ENCODE measurements around the gene GJA9. TPM values are rescaled to one million over a fixed set of nuclear protein-coding genes. Genes with fewer than 3 reads are reported as not detected.

The GJA9 gene
- not detected for total RNA-seq
- not detected for polyA plus RNA-seq
- long read RNA-seq, donor 1, result 0 reads
- long read RNA-seq, donor 2, result 0 reads
- long read RNA-seq, donor 3, partial matches to known transcripts, result 0 of 1 reads
- long read RNA-seq, donor 3, other reads (novel, unspliced or antisense), result 0 of 1 reads
- long read RNA-seq, donor 4, result 0 reads
- long read RNA-seq, donor 5, result 0 reads
- long read RNA-seq, donor 6, result 0 reads
- long read RNA-seq, donor 7, result 0 reads
- long read RNA-seq, donor 8, result 0 reads
- long read RNA-seq, donor 9, result 0 reads
- long read RNA-seq, donor 10, result 0 reads

GRCh38 chr1:38881487-38881886 lies at the start of gene GJA9:
GJA9 (minus strand) TSS chr1:38881587; CDS start chr1:38876098, 5,489 bp downstream.
- TF ChIP-seq, protein P1, sequence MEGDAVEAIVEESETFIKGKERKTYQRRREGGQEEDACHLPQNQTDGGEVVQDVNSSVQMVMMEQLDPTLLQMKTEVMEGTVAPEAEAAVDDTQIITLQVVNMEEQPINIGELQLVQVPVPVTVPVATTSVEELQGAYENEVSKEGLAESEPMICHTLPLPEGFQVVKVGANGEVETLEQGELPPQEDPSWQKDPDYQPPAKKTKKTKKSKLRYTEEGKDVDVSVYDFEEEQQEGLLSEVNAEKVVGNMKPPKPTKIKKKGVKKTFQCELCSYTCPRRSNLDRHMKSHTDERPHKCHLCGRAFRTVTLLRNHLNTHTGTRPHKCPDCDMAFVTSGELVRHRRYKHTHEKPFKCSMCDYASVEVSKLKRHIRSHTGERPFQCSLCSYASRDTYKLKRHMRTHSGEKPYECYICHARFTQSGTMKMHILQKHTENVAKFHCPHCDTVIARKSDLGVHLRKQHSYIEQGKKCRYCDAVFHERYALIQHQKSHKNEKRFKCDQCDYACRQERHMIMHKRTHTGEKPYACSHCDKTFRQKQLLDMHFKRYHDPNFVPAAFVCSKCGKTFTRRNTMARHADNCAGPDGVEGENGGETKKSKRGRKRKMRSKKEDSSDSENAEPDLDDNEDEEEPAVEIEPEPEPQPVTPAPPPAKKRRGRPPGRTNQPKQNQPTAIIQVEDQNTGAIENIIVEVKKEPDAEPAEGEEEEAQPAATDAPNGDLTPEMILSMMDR (IDR thresholded peaks at IDR 0.05), result no peak
- TF ChIP-seq POLR2A (IDR thresholded peaks at IDR 0.05), result no peak
- Histone ChIP-seq H3K4me1 (replicated peaks in 1 of 2) (no peaks in the 10 kb centered on the region), H3K36me3 (replicated peaks in 1 of 2) (no peaks in the 10 kb centered on the region), H3K27me3 (no peaks in the 10 kb centered on the region), H3K9me3 (replicated peaks in 1 of 3) (no peaks in the 10 kb centered on the region), H3K4me3 (no peak within 1 kb of the TSS), H3K27ac (no peak within 1 kb of the TSS)
- DNase-seq, result no peak
- intact Hi-C loops (cut with DNase I), result no loop called here

DNA sequence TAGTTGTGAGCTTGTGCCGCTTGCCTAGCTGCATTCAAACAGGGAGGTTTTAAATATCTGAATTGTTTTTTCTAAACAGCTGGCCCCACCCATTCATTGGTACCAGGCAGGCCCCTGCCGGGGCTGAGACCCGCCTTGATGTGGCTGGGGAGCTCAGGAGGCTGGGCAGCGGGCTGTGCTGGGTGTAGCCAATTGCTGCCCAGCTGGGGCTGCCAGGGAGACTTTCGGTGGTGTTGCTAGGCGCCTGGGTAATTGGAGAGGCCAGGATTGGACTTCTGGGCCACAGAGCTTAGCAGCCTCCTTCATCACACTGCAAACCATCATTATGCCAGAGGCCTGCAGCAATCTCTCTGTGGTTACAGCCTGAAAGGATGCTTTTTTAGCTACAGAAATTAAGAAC lies 48.1 kb upstream of the GJA9 start:
- intact Hi-C loops (cut with DNase I), result no loop called here
- WGBS, 4 donors, result 80 to 88% (median 85%) methylated on average over 6 of the region's 6 CpGs
- no peaks in the 10 kb centered on the region for H3K9me3 ChIP-seq (replicated peaks in 1 of 3)
- H3K4me1 ChIP-seq (replicated peaks in 1 of 2), result no peaks in the 10 kb centered on the region
- H3K4me3 ChIP-seq, result no peak overlapping the region
- DNase-seq, result peak in 2 of 7 donors; percentile 17 to 65
- H3K36me3 ChIP-seq (replicated peaks in 1 of 2), result no peaks in the 10 kb centered on the region
- no peak overlapping the region for H3K27ac ChIP-seq
- no peaks in the 10 kb centered on the region for H3K27me3 ChIP-seq
- no peak for TF ChIP-seq POLR2A (IDR thresholded peaks at IDR 0.05)
- TF ChIP-seq, protein P1 (IDR thresholded peaks at IDR 0.05), result no peak

GRCh38 chr1:38929054-38929453 lies 47.7 kb upstream of the GJA9 start:
- Histone ChIP-seq H3K4me3 (no peak overlapping the region), H3K9me3 (replicated peaks in 1 of 3) (no peaks in the 10 kb centered on the region), H3K4me1 (replicated peaks in 1 of 2) (no peaks in the 10 kb centered on the region), H3K27ac (no peak overlapping the region), H3K27me3 (no peaks in the 10 kb centered on the region), H3K36me3 (replicated peaks in 1 of 2) (no peaks in the 10 kb centered on the region)
- no peak for DNase-seq
- WGBS, 4 donors, result 74 to 91% (median 84%) methylated on average over 8 of the region's 8 CpGs
- TF ChIP-seq, protein P1 (IDR thresholded peaks at IDR 0.05), result no peak
- TF ChIP-seq POLR2A (IDR thresholded peaks at IDR 0.05), result no peak
- intact Hi-C loops (cut with DNase I), result no loop called here

DNA sequence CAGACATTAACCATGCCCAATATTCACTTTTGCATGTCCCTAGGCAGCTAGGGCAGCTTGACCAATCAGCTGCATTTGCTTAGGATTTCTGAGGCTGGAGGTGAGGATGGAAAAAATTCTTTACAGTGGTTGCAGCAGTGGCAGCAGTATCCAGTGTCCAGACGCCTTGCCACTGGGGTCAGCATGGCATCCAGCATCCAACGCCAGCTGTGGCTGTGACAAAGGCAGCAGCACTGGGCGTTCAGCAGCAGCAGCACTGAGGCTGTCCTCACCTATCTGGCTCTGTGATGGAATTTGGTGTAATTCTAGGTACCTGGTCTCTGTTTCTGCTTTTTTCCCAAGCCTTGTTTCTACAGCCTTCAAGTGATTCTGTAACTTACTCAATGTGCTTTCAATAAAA lies 44.7 kb upstream of the GJA9 start:
- 88 to 92% (median 90%) methylated on average over 1 to 3 of the region's 3 CpGs for WGBS, 4 donors
- H3K27ac ChIP-seq, result no peak overlapping the region
- no peak for TF ChIP-seq POLR2A (IDR thresholded peaks at IDR 0.05)
- TF ChIP-seq, protein P1 (IDR thresholded peaks at IDR 0.05), result no peak
- H3K27me3 ChIP-seq, result no peaks in the 10 kb centered on the region
- intact Hi-C loops (cut with DNase I), result no loop called here
- H3K36me3 ChIP-seq (replicated peaks in 1 of 2), result no peaks in the 10 kb centered on the region
- no peaks in the 10 kb centered on the region for H3K9me3 ChIP-seq (replicated peaks in 1 of 3)
- no peak overlapping the region for H3K4me3 ChIP-seq
- DNase-seq, result no peak
- no peaks in the 10 kb centered on the region for H3K4me1 ChIP-seq (replicated peaks in 1 of 2)

Data from adrenal gland (tissue), 19 donors.